Airway epithelial cell (primary cell): ENCODE results near the gene MAP2K6. TPM values are rescaled to one million over a fixed set of nuclear protein-coding genes. Genes with fewer than 3 reads are reported as not detected.

Experiments used
- total RNA-seq: library from RNA; depleted of rRNA; stranded (reverse); fragments of >200 nt; gene quantifications from 2 replicates; pipeline ENCODE4 v1.2.3, GENCODE V29; 2015

Gene MAP2K6
- total RNA-seq = 0.79 and 0.85 TPM in 2 replicates

DNA sequence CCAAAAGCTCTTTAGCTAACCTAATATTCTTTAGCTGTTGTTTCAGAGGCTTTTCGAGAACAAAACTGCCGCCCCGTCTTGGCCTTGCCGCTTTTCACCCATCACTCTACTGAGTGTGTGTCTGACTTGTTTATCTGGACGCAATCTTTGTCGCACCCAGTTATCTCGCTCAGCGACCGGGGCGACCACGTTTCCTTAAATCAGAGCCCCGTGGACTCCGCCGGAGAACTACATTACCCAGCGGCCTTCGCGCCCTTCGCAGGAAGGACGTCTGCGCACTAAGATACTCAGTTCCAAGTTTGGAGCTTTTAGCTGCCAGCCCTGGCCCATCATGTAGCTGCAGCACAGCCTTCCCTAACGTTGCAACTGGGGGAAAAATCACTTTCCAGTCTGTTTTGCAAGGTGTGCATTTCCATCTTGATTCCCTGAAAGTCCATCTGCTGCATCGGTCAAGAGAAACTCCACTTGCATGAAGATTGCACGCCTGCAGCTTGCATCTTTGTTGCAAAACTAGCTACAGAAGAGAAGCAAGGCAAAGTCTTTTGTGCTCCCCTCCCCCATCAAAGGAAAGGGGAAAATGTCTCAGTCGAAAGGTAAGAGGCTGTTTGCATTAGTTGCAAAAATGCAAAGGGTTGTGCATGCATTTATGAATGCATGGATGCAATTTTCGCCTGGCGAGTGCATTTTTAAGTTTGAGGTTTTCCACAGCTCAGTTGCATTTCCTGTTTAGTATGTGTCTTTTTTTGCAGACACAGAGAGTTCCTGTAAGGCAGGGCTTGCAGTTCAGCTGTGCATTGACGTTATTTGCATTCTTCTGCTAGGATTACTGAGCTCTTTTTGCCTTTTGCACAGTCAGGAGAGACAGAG is at the start of gene MAP2K6:
Gene MAP2K6, plus strand, starts transcription at position 290 of the 867 bp plus-strand sequence. Its CDS starts 288 bp downstream, at position 578.

Other genes starting within 250 kb of the MAP2K6 start
- gene ABCA10, start 185.9 kb upstream of the MAP2K6 start, total RNA-seq = 0.35 and 0.42 TPM in 2 replicates
- 3.6 and 5.7 TPM in 2 replicates for gene ABCA5, start 87.6 kb upstream of the MAP2K6 start, total RNA-seq